A673 (cell line): Measurements from ENCODE around the gene SPATA16.

Experiments used
- CTCF ChIP-seq: fragments of 300-800, 200-600 bp; sonication (generic); conservative IDR thresholded peaks from 2 replicates; pipeline ENCODE4 v1.5.1; 2017; ENCODE audit warnings: low read depth, mild to moderate bottlenecking, antibody characterized with exemption, low read length, moderate library complexity, mixed read lengths
- EZH2 ChIP-seq: fragments of 200-600 bp; sonication (generic); IDR thresholded peaks from 2 replicates; pipeline ENCODE4 v1.6.1; 2017; ENCODE audit warnings: borderline replicate concordance, low read depth, mild to moderate bottlenecking, mixed read lengths, antibody characterized with exemption, low read length; ENCODE audit not compliant: poor library complexity, severe bottlenecking

- TF ChIP-seq CTCF (no peak), EZH2 (no peak)
These were observed 222.9 kb downstream of the SPATA16 start for GRCh38 chr3:172918165-172918564.
